IMR-90 (cell line): ENCODE results near the gene PIK3C2B. TPM values are rescaled to one million over a fixed set of nuclear protein-coding genes. Genes with fewer than 3 reads are reported as not detected.

Experiments
- ATAC-seq: fragments of 200-7000 bp; cut with Tn5 transposase; 2 replicates; pipeline ENCODE4 v1.9.1; 2020; ENCODE audit warnings: low read depth, mild to moderate bottlenecking, moderate library complexity
- BruUV-seq: library from RNA; stranded (reverse); fragments of 400-500 nt; replicated peaks from 2 replicates; lab custom pipeline; 2021; lab: Mats Ljungman, UMichigan
- CTCF ChIA-PET: fragments of 300-600 bp; formaldehyde crosslinking; extraction: SDS; loops from one replicate; lab custom pipeline; 2021; ENCODE audit warnings: antibody characterized with exemption; lab: Yijun Ruan, JAX
- POLR2A ChIA-PET: fragments of 300-600 bp; sonication (Branson Sonifier 250); formaldehyde crosslinking; loops from one replicate; lab custom pipeline; 2022; ENCODE audit warnings: antibody characterized with exemption; ENCODE audit not compliant: unreplicated experiment; lab: Charles Lee
- DNase-seq: peaks from one replicate; pipeline ENCODE4 v3.0.0; 2013
- H2AFZ ChIP-seq: replicated peaks from 2 replicates; pipeline ENCODE3; 2013; ENCODE audit warnings: low read length, mild to moderate bottlenecking; ENCODE audit not compliant: poor library complexity
- H2AK5ac ChIP-seq: 2 replicates; pipeline ENCODE4 v1.6.1; 2013; ENCODE audit warnings: low read depth, low read length, inconsistent platforms
- H2AK9ac ChIP-seq: replicated peaks from 2 replicates; pipeline ENCODE3; 2013; ENCODE audit warnings: mild to moderate bottlenecking, low read depth, low read length, moderate library complexity; ENCODE audit not compliant: poor library complexity
- H2BK120ac ChIP-seq: 2 replicates; pipeline ENCODE4 v1.6.1; 2013; ENCODE audit warnings: low read depth, low read length, inconsistent platforms
- H2BK15ac ChIP-seq: 3 replicates; pipeline ENCODE4 v1.6.1; 2013; ENCODE audit warnings: low read depth, low read length, inconsistent platforms
- H2BK20ac ChIP-seq: 2 replicates; pipeline ENCODE4 v1.6.1; 2013; ENCODE audit warnings: low read depth, mild to moderate bottlenecking, inconsistent platforms, low read length, moderate library complexity
- H2BK5ac ChIP-seq: 2 replicates; pipeline ENCODE4 v1.6.1; 2013; ENCODE audit warnings: mild to moderate bottlenecking, low read depth, low read length, inconsistent platforms; ENCODE audit not compliant: poor library complexity, severe bottlenecking
- H3K14ac ChIP-seq: replicated peaks from 2 replicates; pipeline ENCODE4 v1.6.1; 2013; ENCODE audit warnings: low read depth, low read length, inconsistent platforms
- H3K18ac ChIP-seq: 2 replicates; pipeline ENCODE4 v1.6.1; 2013; ENCODE audit warnings: low read depth, low read length, control low read depth
- H3K23ac ChIP-seq: 2 replicates; pipeline ENCODE4 v1.6.1; 2013; ENCODE audit warnings: low read depth, low read length, inconsistent platforms
- H3K27ac ChIP-seq: 2 replicates; pipeline ENCODE4 v1.5.1; 2013; ENCODE audit warnings: mild to moderate bottlenecking, control low read depth, low read length; ENCODE audit not compliant: insufficient read depth
- H3K27me3 ChIP-seq: 2 replicates; pipeline ENCODE4 v1.6.1; 2013; ENCODE audit warnings: low read length; ENCODE audit not compliant: control insufficient read depth, insufficient read depth
- H3K36me3 ChIP-seq: 2 replicates; pipeline ENCODE4 v1.6.1; 2013; ENCODE audit warnings: low read length, mixed read lengths; ENCODE audit not compliant: control insufficient read depth, insufficient read depth
- H3K4ac ChIP-seq: 2 replicates; pipeline ENCODE4 v1.6.1; 2013; ENCODE audit warnings: low read depth, low read length, inconsistent platforms
- H3K4me1 ChIP-seq: 2 replicates; pipeline ENCODE4 v1.6.1; 2013; ENCODE audit warnings: low read length, mixed read lengths; ENCODE audit not compliant: control insufficient read depth, insufficient read depth
- H3K4me2 ChIP-seq: 2 replicates; pipeline ENCODE4 v1.6.1; 2013; ENCODE audit warnings: low read depth, mild to moderate bottlenecking, control low read depth, low read length, moderate library complexity
- H3K4me3 ChIP-seq: 2 replicates; pipeline ENCODE4 v1.5.1; 2013; ENCODE audit warnings: low read depth, mild to moderate bottlenecking, control low read depth, low read length, moderate library complexity; ENCODE audit not compliant: insufficient read depth
- H3K56ac ChIP-seq: 2 replicates; pipeline ENCODE4 v1.6.1; 2013; ENCODE audit warnings: low read length, inconsistent platforms; ENCODE audit not compliant: insufficient read depth; ENCODE audit errors: extremely low read depth
- H3K79me1 ChIP-seq, 2 experiments: 2 replicates each; pipeline ENCODE4 v1.6.1; 2013; ENCODE audit warnings: low read length in 2 of 2, inconsistent platforms in 1 of 2, low read depth in 1 of 2
- H3K9ac ChIP-seq: 2 replicates; pipeline ENCODE4 v1.6.1; 2013; ENCODE audit warnings: low read depth, low read length, control low read depth
- H3K9me1 ChIP-seq: 2 replicates; pipeline ENCODE4 v1.6.1; 2013; ENCODE audit warnings: low read length, inconsistent platforms; ENCODE audit not compliant: insufficient read depth
- H3K9me3 ChIP-seq: 2 replicates; pipeline ENCODE4 v1.6.1; 2013; ENCODE audit warnings: low read length; ENCODE audit not compliant: control insufficient read depth, insufficient read depth
- H4K20me1 ChIP-seq: 2 replicates; pipeline ENCODE4 v1.6.1; 2013; ENCODE audit warnings: low read length, inconsistent platforms; ENCODE audit not compliant: insufficient read depth
- H4K5ac ChIP-seq: 2 replicates; pipeline ENCODE4 v1.6.1; 2013; ENCODE audit warnings: mild to moderate bottlenecking, low read depth, low read length, control low read depth
- H4K8ac ChIP-seq, 2 experiments: 2 replicates each; pipeline ENCODE4 v1.6.1; 2013; ENCODE audit warnings: low read depth in 2 of 2, low read length in 2 of 2, control low read depth in 1 of 2, inconsistent platforms in 1 of 2
- H4K91ac ChIP-seq: 2 replicates; pipeline ENCODE4 v1.6.1; 2013; ENCODE audit warnings: low read depth, low read length, inconsistent platforms; ENCODE audit not compliant: insufficient read depth
- CEBPB ChIP-seq: IDR thresholded peaks from 2 replicates; pipeline ENCODE4 v1.6.1; 2012; ENCODE audit warnings: low read depth, low read length, improper control_type of control experiment
- MXI1 ChIP-seq: IDR thresholded peaks from 2 replicates; pipeline ENCODE4 v1.6.1; 2012; ENCODE audit warnings: low read depth, mild to moderate bottlenecking, low read length, moderate library complexity, borderline replicate concordance
- WGBS, 2 experiments: methylation state at CpG; one replicate each; pipeline versions ENCODE4 v1.1.5 to v1.1.7; 2013; ENCODE audit warnings: missing lambda C conversion rate in 2 of 2; ENCODE audit not compliant: insufficient read length in 1 of 2; ENCODE audit errors: extremely low coverage in 2 of 2; 5-methylcytosine and 5-hydroxymethylcytosine counted together
- dilution Hi-C: fragments of 300-500 bp; cut with HindIII; formaldehyde crosslinking; loops from one replicate; pipeline ENCODE4 v1.14.3; 2018; ENCODE audit warnings: low sequenced_read_pairs; ENCODE audit not compliant: unreplicated experiment
- in situ Hi-C: fragments of 300-500 bp; cut with MboI; formaldehyde crosslinking; loops from 3 replicates; pipeline ENCODE4 v1.14.3; 2019; ENCODE audit warnings: low sequenced_read_pairs, inconsistent platforms, mixed read lengths
- intact Hi-C: fragments of 100-400 bp; cut with micrococcal nuclease; formaldehyde crosslinking; loops from 2 replicates; pipeline ENCODE4 v1.10.0; 2022
- polyA plus RNA-seq, 3 experiments: library from polyadenylated mRNA; depleted of rRNA; stranded (reverse); fragments of >200 nt; gene quantifications; 2 replicates each; pipeline ENCODE4 v1.2.3, GENCODE V29; 2012; ENCODE audit warnings: low replicate concordance in 1 of 3
- total RNA-seq: library from RNA; depleted of rRNA; stranded (reverse); fragments of >200 nt; gene quantifications from 2 replicates; pipeline ENCODE4 v1.2.3, GENCODE V29; 2012

The PIK3C2B gene
- total and polyA plus RNA-seq, 2 of the 4 experiments (the other 2 are of a cell fraction), result 1.1 to 2.9 TPM

- dilution Hi-C loops (no loop called here), intact Hi-C loops (loop anchor here (5.0 kb wide), 1 partner anchor 337 kb away; no protein-coding TSS in a partner anchor), in situ Hi-C loops (loop anchor here (5.0 kb wide), 1 partner anchor 52 kb away; no protein-coding TSS in a partner anchor)
- Histone ChIP-seq H2BK15ac (no peak overlapping the region), H3K56ac (no peak overlapping the region), H3K36me3 (no peaks in the 10 kb centered on the region), H3K4me3 (no peak overlapping the region), H2BK120ac (no peak overlapping the region), H3K79me1 (no peaks in the 10 kb centered on the region), H4K91ac (no peak overlapping the region), H2BK20ac (no peak overlapping the region), H3K9ac (no peak overlapping the region), H3K4me1 (no peaks in the 10 kb centered on the region), H2BK5ac (no peak overlapping the region), H2AK5ac (no peak overlapping the region), H4K8ac (no peak overlapping the region), H3K9me3 (peaks cover 5% of the 10 kb centered on the region), H3K14ac (no peak overlapping the region), H4K20me1 (no peaks in the 10 kb centered on the region; the same call in 1 of the 2 replicates), H3K27ac (no peak overlapping the region), H2AK9ac (no peak overlapping the region), H3K23ac (no peak overlapping the region), H3K4ac (no peak overlapping the region), H3K27me3 (peaks cover 28% of the 10 kb centered on the region; the same call in 1 of the 2 replicates), H3K18ac (no peak overlapping the region), H3K4me2 (no peak overlapping the region), H3K9me1 (no peaks in the 10 kb centered on the region), H4K5ac (no peak overlapping the region), H2AFZ (no peak overlapping the region)
- POLR2A ChIA-PET, result no interaction called here
- TF ChIP-seq MXI1, result no peak
- peak; percentile 78 for TF ChIP-seq CEBPB
- CTCF ChIA-PET, result interaction anchor here (1.6 to 4.4 kb wide), 2 partner anchors 53 to 68 kb away, joined by 6 to 30 read pairs; no protein-coding TSS in a partner anchor
- DNase-seq (no peak), ATAC-seq (no peak)
- no TSS peak for BruUV-seq
- WGBS, 2 experiments, result 84% methylated on average over 5 of the region's 7 CpGs; no CpG with 5 or more reads in 1 of the 2 experiments
Measured at GRCh38 chr1:204499511-204500468, 5.2 kb upstream of the PIK3C2B start.
